Psoas muscle (tissue), 8 donors: ENCODE results near the gene KRT25. TPM values are rescaled to one million over a fixed set of nuclear protein-coding genes. Genes with fewer than 3 reads are reported as not detected.
A peak's percentile ranks its signal among the peaks of the same experiment; 100 is the strongest.

Experiments used
- ATAC-seq, 4 donors: fragments of 200-7000 bp; cut with Tn5 transposase; one replicate each; pipeline ENCODE4 v1.9.1; 2020; ENCODE audit warnings: moderate library complexity in 3 of 4, mild to moderate bottlenecking in 2 of 4
- DNase-seq, 2 donors: peaks; one replicate each; pipeline ENCODE4 v3.0.0-alpha.2; 2020
- H3K27ac ChIP-seq: fragments of 200-600 bp; one replicate; pipeline ENCODE4 v1.8.0; 2022
- H3K27me3 ChIP-seq, 3 donors: fragments of 200-600 bp in 1 of 3; one replicate each; pipeline versions ENCODE4 v1.6.1 to v1.8.0; 2013 to 2022; ENCODE audit warnings: low read length in 2 of 3, mild to moderate bottlenecking in 2 of 3, moderate library complexity in 1 of 3; ENCODE audit not compliant: insufficient read depth in 3 of 3
- H3K36me3 ChIP-seq, 2 donors: fragments of 200-600 bp in 1 of 2; one replicate each; pipeline versions ENCODE4 v1.6.1 to v1.8.0; 2013 to 2022; ENCODE audit warnings: low read depth in 1 of 2, mild to moderate bottlenecking in 1 of 2, moderate library complexity in 1 of 2; ENCODE audit not compliant: insufficient read depth in 1 of 2
- H3K4me1 ChIP-seq: fragments of 200-600 bp; one replicate; pipeline ENCODE4 v1.8.0; 2022
- H3K4me3 ChIP-seq: fragments of 200-600 bp; one replicate; pipeline ENCODE4 v1.8.0; 2022; ENCODE audit warnings: mild to moderate bottlenecking
- H3K9me3 ChIP-seq: fragments of 200-600 bp; one replicate; pipeline ENCODE4 v1.8.0; 2022
- WGBS, 3 donors: extraction: QIAGEN DNeasy Blood & Tissue Kit; methylation state at CpG; one replicate each; pipeline versions ENCODE4 v1.1.6 to v1.1.7; 2013; 5-methylcytosine and 5-hydroxymethylcytosine counted together
- intact Hi-C, 2 donors: fragments of 100-400 bp; cut with DNase I; formaldehyde crosslinking; loops; one replicate each; pipeline versions ENCODE4 v1.11.0 to v1.14.2; 2022
- polyA plus RNA-seq, 3 donors: library from polyadenylated mRNA; stranded (reverse); fragments of 200-250 nt; gene quantifications; one replicate each; pipeline ENCODE4 v1.2.3, GENCODE V29; 2013
- total RNA-seq, 4 donors: library from RNA; stranded (reverse); fragmentation: NEBNext Ultra II Directional in 2 of 4; extraction: Animal tissue kit (Norgen Biotek cat#: 25700) in 2 of 4; gene quantifications; one replicate each; pipeline versions ENCODE4 v1.2.1 to v1.2.4, GENCODE V29; 2021 to 2023
- TF ChIP-seq, protein P1 (sequence below): fragments of 200-600 bp; IDR thresholded peaks from one replicate; pipeline ENCODE4 v1.8.0; 2022; ENCODE audit warnings: antibody characterized with exemption
- donor health status: healthy with polysubstance abuse.
- donor health status: DM: no; HTN: no; CAD: no; lungs with moderate emphysema.
- donor health status: Bipolar disorder and iron deficiency.
- donor health status: healthy.
- donor health status: DM: yes; HTN: yes; CAD: no.
- donor health status: DM: no; HTN: no; CAD: no.
- donor health status: DM: no; HTN: no; CAD: no.
- donor health status: DM: yes; HTN: yes; CAD: no.

The KRT25 gene
- total and polyA plus RNA-seq, 7 donors = 0.03 TPM; not detected in 6

DNA sequence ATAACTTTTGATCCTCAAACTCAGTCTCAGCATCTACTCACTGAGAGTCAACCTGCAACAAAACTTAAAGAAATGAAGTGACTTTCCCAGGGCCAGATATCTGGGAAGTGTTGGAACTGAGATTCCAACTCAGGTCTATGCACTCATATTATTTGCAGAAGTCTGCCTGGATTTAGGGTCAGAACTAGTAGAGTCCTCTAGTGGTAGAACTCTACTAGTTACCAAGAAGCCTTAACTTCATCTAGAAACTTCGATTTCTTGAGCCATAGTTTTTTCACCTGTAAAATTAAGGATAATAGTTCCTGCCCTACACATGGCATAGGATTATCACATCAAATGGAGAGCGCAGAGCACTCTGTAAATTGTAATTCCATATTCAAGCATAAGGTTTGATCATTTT, 28.2 kb downstream of the KRT25 start:
- Histone ChIP-seq H3K36me3 (no peaks in the 10 kb centered on the region), H3K27ac (no peak overlapping the region), H3K4me1 (no peaks in the 10 kb centered on the region), H3K4me3 (no peak overlapping the region), H3K9me3 (no peaks in the 10 kb centered on the region), H3K27me3 (peaks cover 0 to 24% (median 0%) of the 10 kb centered on the region in 3 donors)
- 57 to 73% (median 60%) methylated on average over 2 of the region's 2 CpGs for WGBS, 3 donors
- DNase-seq (no peak), ATAC-seq (no peak)
- intact Hi-C loops = loop anchor here in 1 of 2 donors (10.0 kb wide), 1 partner anchor 102 kb away; no protein-coding TSS in a partner anchor
- TF ChIP-seq, protein P1, sequence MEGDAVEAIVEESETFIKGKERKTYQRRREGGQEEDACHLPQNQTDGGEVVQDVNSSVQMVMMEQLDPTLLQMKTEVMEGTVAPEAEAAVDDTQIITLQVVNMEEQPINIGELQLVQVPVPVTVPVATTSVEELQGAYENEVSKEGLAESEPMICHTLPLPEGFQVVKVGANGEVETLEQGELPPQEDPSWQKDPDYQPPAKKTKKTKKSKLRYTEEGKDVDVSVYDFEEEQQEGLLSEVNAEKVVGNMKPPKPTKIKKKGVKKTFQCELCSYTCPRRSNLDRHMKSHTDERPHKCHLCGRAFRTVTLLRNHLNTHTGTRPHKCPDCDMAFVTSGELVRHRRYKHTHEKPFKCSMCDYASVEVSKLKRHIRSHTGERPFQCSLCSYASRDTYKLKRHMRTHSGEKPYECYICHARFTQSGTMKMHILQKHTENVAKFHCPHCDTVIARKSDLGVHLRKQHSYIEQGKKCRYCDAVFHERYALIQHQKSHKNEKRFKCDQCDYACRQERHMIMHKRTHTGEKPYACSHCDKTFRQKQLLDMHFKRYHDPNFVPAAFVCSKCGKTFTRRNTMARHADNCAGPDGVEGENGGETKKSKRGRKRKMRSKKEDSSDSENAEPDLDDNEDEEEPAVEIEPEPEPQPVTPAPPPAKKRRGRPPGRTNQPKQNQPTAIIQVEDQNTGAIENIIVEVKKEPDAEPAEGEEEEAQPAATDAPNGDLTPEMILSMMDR = peak; percentile 21

DNA sequence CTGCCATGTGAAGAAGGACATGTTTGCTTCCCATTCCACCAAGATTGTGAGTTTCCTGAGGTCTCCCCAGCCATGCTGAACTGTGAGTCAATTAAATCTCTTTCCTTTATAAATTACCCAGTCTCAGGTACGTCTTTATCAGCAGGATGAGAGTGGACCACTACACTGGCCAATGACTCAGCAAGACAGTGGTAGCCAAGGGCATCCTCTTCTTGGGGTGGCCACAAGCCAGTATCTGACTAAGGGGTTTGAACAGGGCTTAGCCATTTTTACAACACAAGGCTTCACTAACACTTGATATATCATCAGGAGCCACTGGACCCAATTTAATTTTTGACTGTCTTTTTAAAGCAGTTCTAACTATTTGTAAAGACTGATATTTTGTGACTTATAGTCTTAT, 30.5 kb downstream of the KRT25 start:
- no peak overlapping the region for H3K4me3 ChIP-seq
- 71 to 80% (median 73%) methylated on average over 1 of the region's 1 CpG for WGBS, 3 donors
- ATAC-seq = no peak
- H3K27ac ChIP-seq = no peak overlapping the region
- H3K9me3 ChIP-seq = no peaks in the 10 kb centered on the region
- TF ChIP-seq, protein P1 = no peak
- DNase-seq = no peak
- H3K36me3 ChIP-seq = no peaks in the 10 kb centered on the region
- intact Hi-C loops = loop anchor here in 1 of 2 donors (10.0 kb wide), 1 partner anchor 100 kb away; no protein-coding TSS in a partner anchor
- H3K4me1 ChIP-seq = no peaks in the 10 kb centered on the region
- H3K27me3 ChIP-seq = peaks cover 0 to 13% (median 0%) of the 10 kb centered on the region in 3 donors

DNA sequence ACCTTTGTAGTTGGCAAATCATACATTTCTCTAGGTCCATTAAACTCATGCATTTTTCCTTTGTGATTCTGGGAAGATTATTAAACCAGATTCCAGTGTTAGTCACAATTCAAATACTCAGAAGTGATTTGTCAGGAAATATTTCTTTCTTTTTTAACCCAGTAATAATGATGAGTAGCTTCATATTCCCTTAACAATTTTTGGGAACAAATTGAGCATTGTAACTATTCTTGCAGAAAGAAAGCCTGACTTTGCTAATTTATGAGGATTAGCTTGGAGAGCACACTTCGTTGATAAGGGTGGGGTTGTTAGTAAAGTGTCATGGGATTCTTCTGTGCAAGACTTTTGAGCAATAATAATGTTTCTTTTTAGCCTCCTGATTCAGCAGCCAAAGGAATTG, 32.9 kb downstream of the KRT25 start:
- WGBS, 3 donors = 30 to 43% (median 31%) methylated on average over 1 of the region's 1 CpG
- Histone ChIP-seq H3K27me3 (peaks cover 0 to 13% (median 0%) of the 10 kb centered on the region in 3 donors), H3K4me1 (no peaks in the 10 kb centered on the region), H3K36me3 (no peaks in the 10 kb centered on the region), H3K4me3 (no peak overlapping the region), H3K9me3 (no peaks in the 10 kb centered on the region), H3K27ac (no peak overlapping the region)
- intact Hi-C loops = loop anchor here in 1 of 2 donors (10.0 kb wide), 1 partner anchor 97 kb away; no protein-coding TSS in a partner anchor
- DNase-seq (no peak), ATAC-seq (no peak)
- TF ChIP-seq, protein P1 = no peak

DNA sequence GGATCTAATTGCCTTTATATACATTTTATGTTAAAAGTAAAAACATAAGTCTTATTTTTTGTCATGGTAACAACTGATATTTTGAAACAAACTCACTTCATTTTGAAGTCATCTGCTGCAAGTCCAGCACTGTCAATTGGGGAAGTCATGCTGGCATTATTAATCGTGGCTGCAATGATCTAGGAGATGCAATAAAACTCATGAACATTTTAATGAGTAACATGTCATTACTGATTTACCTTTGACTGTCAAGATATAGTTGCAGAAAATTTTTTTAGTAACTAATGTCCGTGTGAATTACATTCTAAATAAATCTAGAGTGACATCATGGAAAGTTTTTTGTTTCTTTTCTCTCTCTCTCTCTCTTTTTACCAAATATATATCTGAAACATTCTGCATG, 34.2 kb downstream of the KRT25 start:
- Histone ChIP-seq H3K4me3 (no peak overlapping the region), H3K4me1 (no peaks in the 10 kb centered on the region), H3K36me3 (no peaks in the 10 kb centered on the region), H3K27me3 (peaks cover 0 to 13% (median 0%) of the 10 kb centered on the region in 3 donors), H3K27ac (no peak overlapping the region), H3K9me3 (no peaks in the 10 kb centered on the region)
- DNase-seq = no peak
- intact Hi-C loops = loop anchor here in 1 of 2 donors (10.0 kb wide), 1 partner anchor 96 kb away; no protein-coding TSS in a partner anchor
- TF ChIP-seq, protein P1 = no peak
- WGBS, 3 donors = 45 to 57% (median 54%) methylated on average over 2 of the region's 2 CpGs
- no peak for ATAC-seq

DNA sequence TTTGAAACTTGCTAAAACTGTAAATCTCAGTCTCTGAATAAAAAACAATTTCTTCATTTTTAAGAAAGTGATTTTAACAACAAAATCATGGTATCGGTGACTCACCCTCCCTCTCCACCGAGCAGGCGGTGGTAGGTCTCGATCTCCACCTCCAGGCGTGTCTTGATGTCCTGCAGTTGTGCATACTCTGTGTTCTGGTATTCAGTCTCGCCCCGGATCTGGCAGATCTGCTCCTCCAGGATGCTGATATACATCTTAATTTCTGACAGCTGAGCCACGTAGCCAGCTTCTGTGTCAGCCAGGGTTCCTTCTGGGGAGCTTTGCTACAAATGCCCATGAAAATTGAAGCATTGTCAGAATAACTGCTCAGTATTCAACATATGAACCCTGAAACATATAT, 36.2 kb downstream of the KRT25 start:
- TF ChIP-seq, protein P1 = no peak
- Histone ChIP-seq H3K4me3 (no peak overlapping the region), H3K36me3 (no peaks in the 10 kb centered on the region), H3K27ac (no peak overlapping the region), H3K9me3 (no peaks in the 10 kb centered on the region), H3K4me1 (no peaks in the 10 kb centered on the region), H3K27me3 (peaks cover 0 to 19% (median 0%) of the 10 kb centered on the region in 3 donors)
- no peak for ATAC-seq
- intact Hi-C loops = no loop called here
- WGBS, 3 donors = 23 to 38% (median 27%) methylated on average over 8 of the region's 8 CpGs
- no peak for DNase-seq
